Measurements from ENCODE around the gene PKHD1. TPM values are rescaled to one million over a fixed set of nuclear protein-coding genes. Genes with fewer than 3 reads are reported as not detected.

PKHD1 gene
- total and polyA plus RNA-seq, 2 of the 8 experiments (the other 6 are each of a cell fraction or from before 2014, with no cell fraction given), result 0.06 to 0.09 TPM

DNA sequence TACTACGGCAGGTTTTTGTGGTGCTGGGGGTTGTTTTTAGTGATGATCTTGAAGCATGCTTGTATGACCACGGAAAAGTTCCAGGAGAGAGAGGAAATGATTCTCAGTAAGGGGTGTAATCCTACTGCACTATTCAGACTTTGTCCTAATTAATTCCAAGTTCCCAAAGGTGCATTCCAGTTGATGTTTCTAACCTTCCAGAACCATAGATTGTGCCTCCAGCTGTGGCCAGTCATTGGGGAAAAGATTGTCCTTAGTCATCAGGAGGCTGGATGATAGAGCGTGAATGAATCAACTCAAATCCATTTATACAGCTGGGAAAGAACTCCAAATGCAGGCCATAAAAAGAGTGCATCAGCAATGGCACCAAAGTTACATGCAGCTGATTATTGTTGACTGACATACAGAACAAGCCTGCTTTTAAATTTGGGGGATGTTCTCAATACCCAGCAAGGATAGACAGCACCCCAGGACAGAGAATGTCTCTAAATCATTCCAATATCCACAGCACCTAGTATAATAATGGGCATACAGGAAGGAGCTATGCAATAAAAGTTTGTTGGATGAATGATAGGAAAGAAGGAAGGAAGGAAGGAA, 27.8 kb upstream of the PKHD1 start (continued):
- TF ChIP-seq POLR2A (IDR thresholded peaks at IDR 0.05; ENCODE audit: control extremely low read depth in 1 of 2, low read depth in 2 of 2, low read length in 2 of 2) (no peak), ZNF274 (IDR thresholded peaks at IDR 0.05; ENCODE audit: borderline replicate concordance, extremely low read depth, low read length) (no peak), GTF2F1 (IDR thresholded peaks at IDR 0.05; ENCODE audit: borderline replicate concordance, low read depth, low read length) (no peak), CBX5 (IDR thresholded peaks at IDR 0.05; ENCODE audit: low read depth, low read length) (no peak), TAF1 (IDR thresholded peaks at IDR 0.05; ENCODE audit: low read depth, low read length) (no peak)

Measured in H1 (cell line).